Activated T-cell treated with anti-CD3 and anti-CD28 coated beads, Interleukin-2, amount 50 U/mL, for 1 hour (primary cell): Measurements from ENCODE around the gene MLYCD.
A peak's percentile ranks its signal among the peaks of the same experiment; 100 is the strongest.

Source experiments
- DNase-seq: peaks from one replicate; pipeline ENCODE4 v3.0.0-alpha.2; 2020

MLYCD gene

DNA sequence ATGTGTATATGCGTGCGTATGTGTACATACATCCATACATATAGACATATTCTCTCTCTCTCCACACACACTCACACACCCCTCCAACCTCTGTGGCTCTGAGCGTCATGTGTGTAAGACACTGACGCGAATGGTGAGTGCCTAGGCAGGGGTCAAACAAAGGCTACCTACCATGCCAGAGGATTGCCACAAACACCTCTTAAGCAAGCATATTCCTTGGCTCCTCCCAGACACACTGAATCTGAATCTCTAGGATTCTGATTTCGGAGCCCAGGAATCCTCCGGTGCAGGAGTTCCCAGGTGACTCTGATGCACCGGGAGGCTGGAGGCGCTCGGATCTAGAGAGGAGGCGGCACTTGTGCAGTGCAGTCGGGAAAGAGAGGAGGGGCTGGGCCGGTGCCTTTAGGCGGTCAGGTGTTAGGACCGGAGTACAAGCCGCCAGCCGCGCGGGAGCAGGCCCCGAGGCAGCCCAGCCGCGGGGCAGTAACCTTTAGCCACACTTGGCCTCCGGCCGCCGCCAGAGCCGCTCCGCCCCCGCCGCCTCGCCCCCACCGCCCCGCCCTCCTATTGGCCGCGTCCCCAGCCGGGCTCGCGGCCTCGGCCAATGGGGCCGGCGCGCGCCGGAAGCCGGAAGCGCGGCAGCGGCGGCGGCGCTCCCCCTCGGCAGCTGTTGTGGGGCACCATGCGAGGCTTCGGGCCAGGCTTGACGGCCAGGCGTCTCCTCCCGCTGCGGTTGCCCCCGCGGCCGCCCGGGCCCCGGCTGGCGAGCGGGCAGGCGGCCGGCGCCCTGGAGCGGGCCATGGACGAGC, at the start of gene MLYCD:
TSS of gene MLYCD (plus strand) at position 653 of the 809 bp plus-strand sequence. CDS start at position 683, 30 bp downstream.
- peak; percentile 74 for DNase-seq

DNA sequence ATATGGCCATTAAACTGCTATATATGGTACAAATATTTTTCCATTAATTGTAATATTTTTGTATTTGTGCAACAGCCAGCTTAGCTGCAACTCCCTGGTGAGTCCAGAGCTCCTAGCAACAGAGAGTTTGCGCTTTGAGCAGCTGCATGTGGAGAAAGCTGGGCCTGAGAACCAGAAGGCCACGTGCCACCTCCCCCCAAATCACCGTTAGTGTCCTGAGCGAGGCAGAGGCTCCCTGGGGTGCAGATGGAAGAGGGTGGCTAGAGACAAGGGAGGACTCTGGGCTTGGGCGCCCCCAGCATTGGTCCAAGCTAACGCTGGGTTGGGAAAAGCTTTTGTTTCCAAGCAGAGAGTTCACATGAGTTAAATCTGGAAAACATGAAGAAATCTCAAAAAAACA, 49.5 kb upstream of the MLYCD start:
- no peak for DNase-seq

DNA sequence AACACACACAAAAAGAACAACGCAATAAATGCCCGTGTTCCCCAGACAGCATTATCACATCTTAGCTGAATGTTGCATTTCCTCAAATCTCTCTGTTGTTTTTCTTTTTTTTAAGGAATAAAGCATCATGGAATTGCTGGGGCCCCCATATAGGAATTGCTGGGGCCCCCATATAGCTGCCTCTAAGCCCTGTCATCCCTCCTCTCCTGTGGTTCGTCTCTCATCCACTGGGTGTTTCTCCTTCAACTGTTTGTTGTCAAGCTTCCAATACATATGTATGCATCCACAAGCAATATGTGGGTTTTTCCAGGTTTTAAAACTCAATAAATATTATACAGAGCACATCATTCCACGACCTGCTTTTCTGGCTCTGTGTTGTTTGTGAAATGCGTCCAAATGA, 48.0 kb upstream of the MLYCD start:
- DNase-seq: no peak

DNA sequence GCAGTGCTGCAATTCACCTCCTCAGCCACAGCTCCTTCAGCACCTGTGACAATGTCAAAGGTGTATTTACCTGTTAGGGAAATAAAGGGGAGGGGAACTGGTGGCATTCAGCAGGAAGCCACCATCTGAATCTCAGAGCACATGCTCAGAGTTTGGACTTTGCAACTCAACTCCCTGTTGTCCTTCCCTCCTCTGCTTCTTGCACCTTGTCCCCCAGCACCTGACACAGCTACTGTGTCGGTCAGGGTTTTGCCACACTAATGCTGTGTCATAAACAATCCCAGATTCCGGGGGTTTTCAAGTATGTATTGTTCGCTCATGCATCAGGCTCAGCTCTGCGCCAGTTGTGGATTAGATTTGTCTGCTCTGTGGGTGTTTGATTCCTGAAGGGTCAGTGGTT, 47.4 kb upstream of the MLYCD start:
- DNase-seq: no peak

DNA sequence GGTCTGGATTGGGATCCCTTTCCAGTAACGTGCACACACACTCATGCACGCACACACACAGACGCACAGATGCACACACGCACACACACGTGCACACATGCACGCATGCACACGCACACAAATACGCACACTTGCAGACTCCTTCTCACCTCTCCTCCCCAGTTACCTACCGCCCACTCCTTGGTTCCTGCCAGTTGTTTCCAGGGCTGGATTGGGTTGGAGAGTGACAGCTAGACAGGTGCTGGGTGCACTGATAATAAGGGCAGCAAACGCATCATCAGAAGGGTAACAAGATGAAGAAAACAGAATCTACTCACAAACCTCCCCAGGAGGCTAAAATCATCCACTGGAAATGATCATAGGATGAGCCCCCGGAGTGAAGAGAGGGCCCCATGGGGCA, 46.1 kb upstream of the MLYCD start:
- DNase-seq: no peak

DNA sequence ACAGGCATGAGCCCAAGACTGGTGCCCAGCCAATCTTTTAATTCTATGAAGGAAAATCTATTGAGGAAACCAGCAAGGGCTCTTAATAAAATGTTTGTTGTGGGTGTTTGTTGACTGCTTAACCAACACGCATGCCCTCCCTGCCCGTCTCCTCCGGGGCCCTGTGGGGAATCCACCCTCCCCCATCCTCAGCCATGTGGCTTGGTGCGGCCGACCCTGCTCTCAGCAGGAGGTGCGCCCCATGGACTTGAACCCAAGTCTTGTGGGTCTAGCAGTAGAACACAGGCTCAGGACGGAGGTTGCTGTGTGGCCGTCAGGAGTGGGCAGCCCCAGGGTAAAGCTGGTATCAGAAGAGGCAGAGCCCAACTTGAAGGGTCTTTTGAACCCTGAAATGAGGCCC, 45.1 kb upstream of the MLYCD start:
- DNase-seq: no peak

DNA sequence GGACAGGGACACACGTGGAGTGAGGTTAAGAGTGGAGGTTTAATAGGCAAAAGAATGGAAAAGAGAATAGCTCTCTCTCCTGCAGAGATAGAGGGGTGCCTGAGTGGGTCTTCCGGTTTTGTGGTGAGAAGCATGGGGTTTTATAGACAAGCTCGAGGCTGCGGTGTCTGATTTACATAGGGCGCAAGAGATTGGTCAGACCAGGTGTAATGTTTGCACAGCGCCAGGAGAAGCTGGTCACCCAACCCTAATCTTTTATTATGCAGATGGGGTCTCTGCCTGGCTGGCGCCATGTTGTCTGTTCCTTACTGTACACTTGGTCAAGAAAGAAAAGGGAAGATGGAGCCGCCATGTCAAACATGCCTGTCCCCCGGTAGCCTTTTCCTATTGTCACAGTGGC, 44.5 kb upstream of the MLYCD start:
- no peak for DNase-seq

DNA sequence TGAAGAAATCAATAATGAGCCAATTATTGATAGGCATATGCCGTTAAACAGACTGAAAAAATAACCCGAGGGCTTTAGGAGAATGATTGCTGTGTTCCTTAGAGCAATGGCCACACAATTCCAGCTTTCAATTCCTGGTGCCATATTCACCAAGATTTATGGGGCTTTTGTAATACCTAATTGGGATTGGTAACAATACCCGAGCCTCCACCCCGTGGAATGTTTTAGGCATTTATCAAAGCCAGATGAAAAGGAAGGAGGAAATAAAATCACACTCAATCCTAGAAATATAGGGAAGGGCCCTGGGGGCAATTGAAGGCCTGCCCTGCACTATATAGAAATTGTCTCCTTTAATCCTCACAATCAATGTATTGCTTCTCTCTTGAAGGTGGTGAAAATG, 42.1 kb upstream of the MLYCD start:
- DNase-seq: no peak

DNA sequence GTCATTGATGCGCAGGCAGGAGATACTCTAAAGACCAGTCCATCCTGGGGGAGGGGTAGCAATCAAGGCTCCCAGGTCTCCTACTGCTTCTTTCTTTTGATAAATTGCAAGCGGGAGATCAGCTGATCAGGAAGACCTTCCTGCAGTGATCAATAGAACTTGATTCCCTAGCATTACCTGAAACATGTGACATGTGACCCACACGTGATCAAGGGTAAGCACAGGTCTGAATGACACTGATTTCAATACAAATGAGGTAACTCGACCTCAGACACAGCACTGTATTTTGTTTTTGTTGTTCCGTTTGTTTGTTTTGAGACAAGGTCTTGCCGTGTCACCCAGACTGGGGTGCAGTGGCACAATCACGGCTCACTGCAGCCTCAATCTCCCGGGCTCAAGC, 39.6 kb upstream of the MLYCD start:
- no peak for DNase-seq

DNA sequence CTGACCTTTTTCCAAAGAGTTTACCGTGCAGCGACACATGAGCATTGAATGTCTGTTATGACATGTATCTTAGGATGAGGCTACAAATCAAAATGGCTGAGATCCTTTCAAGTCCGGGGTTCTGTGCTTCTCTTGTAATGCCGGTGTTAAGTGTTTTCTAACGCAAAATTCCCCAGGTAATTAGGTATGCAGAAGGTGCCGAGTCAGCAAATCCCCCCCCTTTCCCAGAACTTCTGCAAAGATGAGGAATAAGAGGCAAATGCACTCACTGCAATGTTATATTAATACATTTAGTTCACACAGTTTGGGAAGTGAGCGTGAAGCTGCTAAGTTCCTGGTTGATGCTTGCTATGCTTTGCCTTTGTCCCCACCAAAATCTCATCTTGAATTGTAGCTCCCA, 36.3 kb upstream of the MLYCD start:
- no peak for DNase-seq

DNA sequence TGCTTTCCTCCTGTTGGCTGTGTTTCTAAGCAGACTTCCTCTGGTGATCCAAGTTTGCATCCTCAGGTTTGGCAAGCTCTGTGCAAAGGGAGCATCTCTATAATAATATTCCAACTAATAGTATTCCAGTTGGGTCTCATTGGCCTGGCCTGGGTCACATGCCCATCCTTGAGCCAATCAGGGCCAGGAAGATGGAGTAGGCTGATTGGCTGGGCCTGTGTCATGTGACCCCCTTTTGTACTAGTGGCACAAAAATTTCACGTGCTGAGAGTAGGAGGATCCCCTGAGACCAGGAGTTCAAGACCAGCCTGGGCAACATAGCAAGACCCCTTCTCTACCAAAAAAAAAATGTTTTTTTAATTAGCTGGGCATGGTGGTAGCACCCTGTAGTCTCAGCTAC, 35.2 kb upstream of the MLYCD start:
- DNase-seq: no peak

DNA sequence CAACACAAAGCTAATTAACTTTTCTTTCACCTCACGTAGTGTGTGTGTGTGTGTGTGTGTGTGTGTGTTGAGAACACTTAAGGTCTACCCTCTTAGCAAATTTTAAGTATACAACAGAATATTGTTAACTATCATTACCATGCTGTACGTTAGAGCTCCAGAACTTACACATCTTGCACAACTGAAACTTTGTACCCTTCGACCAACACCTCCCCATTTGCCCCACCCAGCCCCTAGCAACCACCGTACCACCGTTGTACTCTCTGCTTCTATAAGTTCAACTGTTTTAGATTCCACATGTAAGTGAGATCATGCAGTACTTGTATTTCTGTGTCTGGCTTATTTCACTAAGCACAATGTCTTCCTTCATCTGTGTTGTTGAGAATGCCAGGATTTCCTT, 28.1 kb upstream of the MLYCD start:
- no peak for DNase-seq

DNA sequence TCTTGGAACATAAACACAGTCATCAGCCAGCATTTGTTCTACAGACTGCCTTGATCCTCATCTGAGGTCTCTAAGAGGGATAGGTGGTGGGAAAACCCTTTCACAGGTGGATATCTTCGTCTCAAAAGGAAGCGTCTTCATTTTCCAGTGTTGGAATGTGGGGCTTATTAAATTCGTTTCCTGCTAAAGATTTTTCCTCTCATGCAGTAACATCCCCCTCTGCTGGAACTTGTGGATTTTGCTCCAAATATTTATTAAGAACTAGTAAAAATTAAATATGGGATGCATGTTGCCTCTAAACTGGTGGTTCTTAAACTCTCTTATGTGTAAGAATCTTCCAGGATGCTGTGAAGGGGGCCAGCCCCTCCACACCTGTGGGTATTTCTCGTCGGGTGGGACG, 20.1 kb upstream of the MLYCD start:
- DNase-seq: no peak

DNA sequence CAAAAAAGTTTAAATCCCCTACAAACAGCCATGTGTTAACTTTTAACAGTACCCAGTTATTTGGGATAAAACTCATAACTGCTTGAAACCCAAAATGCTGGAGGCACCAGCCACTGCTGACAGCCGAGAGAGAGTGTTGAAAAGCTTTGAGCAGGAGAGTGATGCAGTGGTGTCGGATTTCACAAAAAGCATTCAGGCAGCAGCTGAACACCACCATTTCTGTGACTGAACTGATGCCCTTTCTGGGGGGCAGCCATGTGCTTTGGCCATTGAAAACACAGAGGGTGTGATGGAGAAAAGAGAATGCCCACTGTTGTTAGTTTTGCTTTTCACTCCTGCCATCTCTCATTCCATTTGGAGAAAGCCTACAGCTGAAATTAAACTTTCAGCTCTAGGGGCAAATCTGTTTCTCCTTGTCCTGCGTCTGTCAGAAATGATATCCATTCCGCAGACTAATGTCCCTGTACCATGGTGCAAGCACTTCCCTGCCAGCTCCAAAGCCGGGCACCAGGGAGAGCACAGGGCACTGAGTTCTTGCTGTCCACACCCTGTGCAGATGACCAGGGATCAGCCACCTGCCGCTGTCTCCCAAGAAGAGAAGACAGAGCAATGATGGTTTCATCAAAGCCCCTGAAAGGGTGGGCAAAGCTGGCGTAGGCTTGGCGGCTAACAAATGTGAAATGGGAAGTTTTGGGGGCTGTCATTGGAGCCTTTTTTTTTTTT, 16.6 kb upstream of the MLYCD start:
- no peak for DNase-seq

DNA sequence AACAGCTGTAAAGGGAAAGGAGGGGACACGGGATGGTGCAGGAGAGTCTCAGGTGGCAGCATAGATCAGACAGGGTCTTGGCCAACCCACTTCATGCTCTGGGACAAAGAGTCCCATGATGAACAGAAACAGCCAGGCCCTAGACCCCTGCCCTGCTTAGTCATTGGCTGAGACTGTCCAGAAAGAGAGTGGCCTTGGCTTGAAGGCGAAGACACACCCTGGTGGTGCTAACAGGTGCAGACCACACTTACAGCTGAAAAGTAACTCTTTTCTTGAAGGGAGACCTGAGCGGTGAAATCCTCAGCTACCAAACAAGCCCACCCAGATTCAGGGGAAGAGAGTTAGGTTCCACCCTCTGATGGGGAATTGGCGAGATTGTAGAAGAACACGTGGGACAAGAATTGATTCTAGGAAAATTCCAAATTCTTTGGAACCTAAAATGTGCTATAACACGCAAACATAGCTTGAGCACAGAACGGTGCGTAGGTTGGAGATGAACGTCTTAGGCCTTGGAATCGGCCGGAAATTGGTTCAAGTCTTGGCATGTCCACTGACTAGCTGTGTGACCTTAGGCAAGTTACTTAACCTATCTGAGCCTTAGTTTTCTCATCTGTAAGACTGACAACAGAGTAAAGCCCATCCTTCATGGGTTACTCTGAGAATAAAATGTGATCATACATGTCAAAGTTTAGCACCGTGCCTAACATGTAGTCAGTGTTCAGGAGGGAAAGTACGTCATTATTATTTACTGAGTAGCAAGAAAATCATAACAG, 12.5 kb upstream of the MLYCD start:
- no peak for DNase-seq

DNA sequence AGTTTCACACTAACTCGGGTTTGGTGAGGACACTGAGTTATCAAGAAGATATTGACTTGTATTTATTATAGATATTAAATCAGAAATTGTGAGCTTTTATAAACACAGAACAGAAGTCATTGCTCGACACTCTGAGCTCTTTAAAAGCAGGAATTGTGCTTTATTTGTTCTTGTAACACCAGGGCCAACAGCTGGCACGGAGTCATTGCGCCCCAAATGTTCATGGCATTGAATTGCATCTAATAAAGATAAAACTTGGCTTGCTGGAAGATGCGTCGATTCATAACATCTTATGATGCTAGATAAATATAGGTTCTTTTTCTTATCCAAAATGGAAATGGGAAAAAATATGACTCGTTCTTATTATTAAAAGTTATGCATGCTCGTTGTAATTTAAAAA, 11.8 kb upstream of the MLYCD start:
- no peak for DNase-seq

DNA sequence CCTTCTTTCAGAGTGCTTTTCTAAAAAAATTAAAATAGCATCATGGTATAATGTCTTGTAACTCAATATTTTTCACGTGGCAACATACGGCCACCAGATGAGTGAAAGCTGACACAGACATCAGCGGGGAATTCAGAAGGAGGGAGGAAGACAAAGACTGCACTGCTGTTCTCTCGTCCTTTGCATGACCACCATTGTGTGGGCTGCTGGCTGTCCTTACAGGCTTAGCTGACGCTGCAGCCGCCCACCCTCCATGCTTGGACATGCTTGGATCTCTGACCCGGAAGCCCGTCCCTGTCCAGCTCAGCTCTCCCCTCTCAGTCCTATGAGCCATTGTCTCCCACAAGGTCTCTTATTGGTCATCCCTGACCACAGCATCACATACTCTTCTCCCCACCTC, 11.4 kb upstream of the MLYCD start:
- DNase-seq: no peak

DNA sequence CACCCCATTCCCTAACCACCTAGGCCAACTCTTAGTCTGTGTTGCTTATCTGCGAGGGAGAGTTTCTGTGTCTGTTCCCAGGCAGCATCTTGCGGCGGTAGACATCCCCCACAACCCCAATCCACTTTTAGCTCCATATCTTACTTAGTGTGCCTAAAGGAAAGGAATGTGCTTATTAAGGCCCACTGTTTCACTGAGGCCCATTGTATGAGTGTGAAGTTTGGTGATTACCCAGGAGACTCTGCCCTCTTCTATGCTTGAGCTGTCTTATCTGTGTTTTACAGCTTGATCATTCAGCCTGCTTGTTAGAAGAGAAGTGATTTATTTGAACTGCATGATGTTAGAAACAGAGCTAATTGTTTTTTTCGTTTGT, 10.3 kb upstream of the MLYCD start:
- no peak for DNase-seq

DNA sequence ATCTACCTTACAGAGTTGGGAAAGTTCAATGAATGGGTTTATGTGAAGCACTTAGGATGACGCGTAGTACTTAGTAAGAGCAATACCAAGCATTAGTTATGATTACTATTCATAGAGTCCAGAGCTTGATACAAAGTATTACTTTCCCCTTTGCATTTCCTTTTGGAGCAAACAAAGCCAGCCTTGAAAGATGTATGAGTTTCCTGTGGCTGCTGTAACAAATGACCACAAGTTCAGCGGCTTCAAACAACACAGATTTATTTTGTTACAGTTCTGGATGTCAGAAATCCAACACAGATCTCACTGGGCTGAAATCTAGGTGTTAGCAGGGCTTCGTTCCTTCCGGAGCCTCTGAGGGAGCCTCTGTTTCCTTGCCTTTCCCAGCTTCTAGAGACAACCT, 8.6 kb upstream of the MLYCD start:
- no peak for DNase-seq

DNA sequence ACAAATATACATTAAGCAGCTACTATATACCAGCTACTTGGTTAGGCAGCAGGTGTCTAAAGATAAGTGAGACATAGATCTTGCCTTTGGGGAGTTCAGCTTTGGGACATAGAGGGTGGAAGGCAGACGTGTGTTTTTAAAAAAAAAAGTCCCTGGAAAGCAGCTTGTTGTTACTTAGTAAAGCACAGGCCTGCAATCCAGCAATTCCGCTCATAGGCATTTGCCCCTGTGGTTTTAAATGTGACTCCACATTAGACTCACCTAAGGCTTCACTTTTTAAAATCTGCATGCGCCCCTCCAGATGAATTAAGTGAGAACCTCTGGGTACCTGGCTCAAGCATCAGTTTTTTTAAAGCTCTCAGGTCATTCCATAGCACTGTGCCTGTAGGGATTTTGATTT, 7.2 kb upstream of the MLYCD start:
- no peak for DNase-seq

DNA sequence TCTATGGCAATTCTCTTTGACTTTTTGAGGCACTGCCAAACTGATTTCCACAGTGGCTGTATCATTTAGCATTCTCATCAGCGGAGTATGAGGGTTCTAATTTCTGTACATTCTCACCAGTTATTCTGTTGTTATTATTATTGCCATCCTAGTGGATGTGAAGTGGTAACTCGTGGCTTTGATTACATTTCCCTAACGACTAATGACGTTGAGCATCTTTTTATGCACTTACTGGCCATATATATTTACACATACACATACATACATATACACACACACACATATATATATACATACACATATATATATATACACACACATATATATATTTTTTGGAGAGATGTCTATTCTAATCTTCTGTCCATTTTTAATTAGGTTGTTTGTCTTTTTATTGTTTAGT, 3.7 kb upstream of the MLYCD start:
- no peak for DNase-seq

DNA sequence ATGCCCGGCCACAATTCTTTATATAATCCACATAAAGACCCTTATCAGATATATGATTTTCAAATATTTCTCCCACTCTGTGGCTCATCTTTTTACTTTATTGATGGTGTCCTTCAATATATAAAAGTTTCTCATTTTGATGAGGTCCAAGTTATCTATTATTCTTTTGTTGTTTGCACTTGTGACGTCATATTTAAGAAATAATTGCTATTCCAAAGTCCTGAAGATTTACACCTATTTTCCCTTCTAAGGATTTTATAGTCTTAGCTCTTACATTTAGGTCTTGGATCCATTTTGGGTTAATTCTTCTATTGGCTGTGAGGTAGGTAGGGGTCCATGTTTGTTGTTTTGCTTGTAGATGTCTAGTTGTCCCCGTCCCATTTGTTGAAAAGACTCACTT, 3.0 kb upstream of the MLYCD start:
- DNase-seq: no peak

DNA sequence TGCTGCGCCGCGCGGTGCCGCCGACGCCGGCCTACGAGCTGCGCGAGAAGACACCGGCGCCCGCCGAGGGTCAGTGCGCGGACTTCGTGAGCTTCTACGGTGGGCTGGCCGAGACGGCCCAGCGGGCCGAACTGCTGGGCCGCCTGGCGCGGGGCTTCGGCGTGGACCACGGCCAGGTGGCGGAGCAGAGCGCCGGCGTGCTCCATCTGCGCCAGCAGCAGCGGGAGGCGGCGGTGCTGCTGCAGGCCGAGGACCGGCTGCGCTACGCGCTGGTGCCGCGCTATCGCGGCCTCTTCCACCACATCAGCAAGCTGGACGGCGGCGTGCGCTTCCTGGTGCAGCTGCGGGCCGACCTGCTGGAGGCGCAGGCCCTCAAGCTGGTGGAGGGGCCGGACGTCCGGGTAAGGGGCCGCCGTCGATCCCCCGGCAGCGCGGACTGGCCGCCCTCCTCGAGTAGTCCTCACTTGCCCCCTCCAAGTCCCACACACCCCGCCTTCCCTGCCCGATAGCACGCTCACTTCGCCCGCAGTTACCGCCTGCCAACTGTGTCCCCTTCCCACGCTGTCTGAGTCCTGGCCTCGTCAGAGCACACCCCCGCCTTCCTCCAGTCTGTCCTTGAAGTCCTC, 470 bp downstream of the MLYCD start:
- DNase-seq: peak; percentile 50

DNA sequence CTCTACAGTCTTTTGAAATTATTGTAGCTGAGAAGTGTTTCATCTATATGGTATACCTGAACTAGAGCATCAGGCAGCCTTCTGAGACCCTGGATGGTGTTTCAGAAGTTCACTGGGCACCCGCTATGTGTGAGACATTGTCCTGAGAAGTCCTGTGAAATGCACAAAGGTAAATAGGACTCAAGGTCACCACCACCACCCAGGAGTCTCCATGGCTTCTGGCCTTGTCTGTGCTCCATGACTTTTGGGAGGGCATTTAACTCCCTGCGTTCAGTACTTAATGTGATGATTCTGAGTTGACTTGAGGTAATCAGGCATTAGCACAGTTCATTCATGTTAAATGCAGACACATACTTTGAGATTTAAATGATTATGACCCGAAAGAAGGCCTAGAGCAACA, 1.1 kb downstream of the MLYCD start:
- DNase-seq: no peak
